C1 segment of cervical spinal cord (tissue), 14 donors: ENCODE data around the gene FADS2.
A peak's percentile ranks its signal among the peaks of the same experiment; 100 is the strongest.

Experiments
- DNase-seq, 14 donors: peaks; one replicate each; lab custom pipeline; 2025; lab: John Stamatoyannopoulos, UW

Gene FADS2

DNA sequence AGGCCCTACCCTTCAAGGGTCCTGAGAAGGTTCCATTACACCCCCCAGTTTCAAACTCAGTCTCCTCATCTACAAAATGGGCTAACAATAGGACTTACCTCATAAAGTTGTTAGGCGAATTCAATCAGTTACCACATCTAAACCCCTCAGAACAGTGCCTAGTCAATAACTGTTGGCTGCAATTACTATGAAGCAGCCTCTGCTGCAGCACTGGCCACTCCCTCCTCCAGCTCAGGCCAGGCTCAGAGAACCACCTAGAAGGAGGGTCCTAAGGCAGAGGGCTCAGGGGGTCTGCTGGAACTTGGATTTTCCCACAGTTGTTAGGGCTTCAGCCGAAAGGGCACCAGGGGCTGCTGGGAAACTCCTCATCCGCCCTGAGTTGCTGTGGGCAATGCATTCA, 58.5 kb downstream of the FADS2 start:
- no peak for DNase-seq

DNA sequence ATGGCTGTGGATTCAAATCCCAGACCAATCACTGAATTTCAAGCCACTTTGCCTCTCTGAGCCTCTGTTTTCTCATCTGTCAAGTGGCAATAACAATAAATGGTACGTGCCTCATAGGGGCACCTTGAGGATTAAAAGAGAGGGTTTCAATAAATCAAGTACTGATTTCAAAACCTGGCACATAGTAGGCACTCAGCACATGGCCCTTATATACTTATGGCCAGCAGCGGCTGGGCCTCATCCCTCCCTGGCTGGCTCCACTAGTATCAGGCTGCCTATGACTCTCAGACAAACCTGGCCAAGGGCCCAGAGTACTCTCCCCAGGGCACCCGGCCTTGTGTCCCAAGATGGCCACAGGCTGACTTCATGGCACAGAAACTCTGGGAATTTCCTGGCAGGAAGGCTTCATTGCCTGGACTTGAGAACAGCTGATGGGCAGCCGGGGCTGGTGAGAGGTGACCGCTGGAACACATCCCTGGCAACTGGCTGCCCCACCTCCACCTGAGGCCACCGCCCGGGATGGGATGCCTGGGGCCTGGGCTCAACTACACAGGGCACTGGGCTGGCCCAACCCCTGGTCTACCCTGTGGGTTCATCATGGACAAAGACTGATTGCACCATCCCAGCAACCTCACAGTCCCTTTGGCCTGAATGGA, 59.9 kb downstream of the FADS2 start:
- DNase-seq: peak in 6 of 14 donors; percentile 11 to 76 (median 25)

DNA sequence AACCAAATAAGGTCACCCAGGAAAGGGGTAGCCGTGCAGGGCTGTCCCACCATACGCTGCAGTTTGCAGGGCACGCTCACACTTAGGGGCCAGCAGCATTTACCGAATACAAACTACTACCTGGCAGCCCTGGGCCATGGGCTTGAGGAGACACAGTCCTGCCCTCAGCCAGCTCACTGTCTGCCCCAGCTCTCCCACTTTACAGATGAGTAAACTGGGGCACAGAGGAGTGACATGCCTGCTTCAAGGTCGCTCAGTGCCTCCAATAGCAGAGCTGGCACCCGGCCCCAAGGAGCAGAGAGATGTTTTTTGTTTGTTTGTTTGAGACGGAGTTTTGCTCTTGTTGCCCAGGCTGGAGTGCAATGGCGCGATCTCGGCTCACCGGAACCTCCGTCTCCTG, 60.5 kb downstream of the FADS2 start:
- no peak for DNase-seq

DNA sequence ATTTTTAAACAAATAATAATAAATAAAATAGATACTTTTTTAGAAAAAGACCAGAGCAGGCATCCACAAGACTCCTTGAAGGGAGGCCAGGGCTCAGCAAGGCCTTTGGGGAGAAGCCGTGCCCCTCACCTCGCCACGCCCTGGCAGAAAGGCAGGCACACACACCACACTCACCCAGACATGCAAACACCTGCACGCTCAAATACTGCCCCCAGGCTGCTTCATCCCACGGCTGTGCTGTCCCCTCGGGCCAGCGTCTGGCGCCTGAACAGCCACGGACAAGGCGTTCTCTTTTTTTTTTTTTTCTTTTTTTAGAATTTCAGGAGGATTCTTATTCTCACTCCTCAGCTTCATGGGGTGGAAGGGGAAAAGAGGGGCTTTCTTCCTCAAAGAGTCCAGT, 61.7 kb downstream of the FADS2 start:
- DNase-seq: no peak

DNA sequence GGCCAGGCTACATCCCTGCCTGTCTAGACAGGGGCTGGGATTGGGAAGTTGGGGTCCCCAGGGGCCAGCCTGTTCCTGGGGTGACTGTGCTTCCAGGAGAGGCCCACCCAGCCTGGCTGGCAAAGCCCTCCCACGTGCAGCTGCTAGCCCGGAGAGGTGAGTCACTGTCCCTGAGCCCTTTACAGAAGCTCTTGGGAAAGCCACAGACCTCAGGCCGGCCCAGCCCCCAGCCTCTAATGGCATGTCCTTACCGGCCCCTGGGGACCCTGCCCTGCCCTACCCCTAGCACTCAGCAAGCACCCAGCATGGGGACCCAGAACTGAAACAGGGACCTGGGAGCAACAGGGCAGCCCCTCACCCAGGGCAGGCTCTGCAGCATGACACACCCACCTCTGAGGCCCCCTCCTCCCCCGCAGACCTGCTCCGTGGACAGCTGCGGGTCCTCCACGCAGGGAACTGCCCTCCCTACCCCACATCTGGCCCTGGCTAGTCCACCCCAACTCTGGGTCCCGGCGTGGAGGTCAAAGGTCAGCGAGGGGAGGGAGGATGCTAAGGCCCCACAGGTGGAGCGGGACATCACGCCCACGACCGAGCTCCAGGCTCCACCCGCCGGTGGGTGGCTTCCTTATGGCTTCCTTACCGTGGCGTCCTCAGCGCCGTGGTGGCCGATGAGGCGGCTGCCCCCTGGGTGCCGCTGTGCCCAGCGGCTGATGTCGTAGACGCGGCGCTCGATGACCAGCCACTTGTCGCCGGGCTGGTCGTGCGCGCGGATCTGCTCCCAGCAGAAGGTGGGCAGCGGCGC, 62.6 kb downstream of the FADS2 start:
- peak in 2 of 14 donors; percentile 27 to 74 for DNase-seq

DNA sequence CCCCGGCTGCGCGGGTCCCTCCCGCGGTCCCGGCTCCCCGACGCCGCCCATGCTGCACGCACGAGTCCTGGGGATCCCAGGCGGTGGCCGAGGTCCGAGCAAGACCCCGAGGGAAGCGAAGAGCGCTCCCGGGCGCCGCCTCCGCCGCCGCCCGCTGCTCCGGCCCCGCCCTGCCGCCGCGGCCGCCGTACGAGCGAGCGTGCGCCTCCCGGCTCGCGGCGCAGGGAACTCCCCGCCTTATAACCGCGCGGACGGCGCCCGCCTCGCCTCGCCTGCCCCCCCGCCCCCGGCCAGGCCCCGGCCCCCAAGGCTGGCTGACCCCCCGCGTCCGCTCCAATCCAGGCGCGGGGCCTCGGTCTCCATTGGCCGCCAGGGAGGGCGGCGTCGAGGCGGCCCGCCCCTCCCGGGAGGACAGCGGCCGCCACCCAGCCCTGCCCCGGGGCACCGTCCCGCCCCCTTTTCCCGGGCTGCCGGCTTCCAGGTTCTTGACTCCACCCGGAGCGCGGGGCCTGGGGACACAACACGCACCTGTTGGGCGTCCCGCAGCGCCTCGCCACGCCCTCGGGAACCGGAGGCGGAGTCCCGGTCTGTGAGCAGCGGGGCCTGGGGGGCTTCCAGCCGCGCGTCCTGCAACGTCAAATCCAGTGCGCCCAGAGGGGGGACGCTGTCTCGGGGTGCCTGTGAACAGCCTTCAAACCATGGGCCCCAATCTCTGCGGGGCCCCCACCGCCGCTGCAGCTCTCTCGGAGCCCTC, 63.4 kb downstream of the FADS2 start, which contains the start of gene FADS3:
FADS3 (minus strand) TSS at position 215 of the 754 bp plus-strand sequence; CDS start at position 51, 164 bp downstream.
- peak in 13 of 14 donors; percentile 44 to 92 (median 78) for DNase-seq

DNA sequence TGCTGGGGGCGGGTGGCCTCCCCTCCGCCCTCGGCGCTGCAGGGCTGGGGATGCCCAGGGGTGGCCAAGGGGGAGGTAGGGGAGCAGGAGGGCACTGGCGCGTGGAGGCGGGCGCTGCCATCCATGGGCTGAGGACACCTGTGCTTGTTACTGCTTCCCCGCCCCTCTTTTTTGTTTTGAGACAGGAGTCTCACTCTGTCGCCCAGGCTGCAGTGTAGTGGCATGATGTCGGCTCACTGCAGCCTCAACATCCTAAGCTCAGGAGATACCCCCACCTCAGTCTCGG, 63.9 kb downstream of the FADS2 start:
- no peak for DNase-seq

DNA sequence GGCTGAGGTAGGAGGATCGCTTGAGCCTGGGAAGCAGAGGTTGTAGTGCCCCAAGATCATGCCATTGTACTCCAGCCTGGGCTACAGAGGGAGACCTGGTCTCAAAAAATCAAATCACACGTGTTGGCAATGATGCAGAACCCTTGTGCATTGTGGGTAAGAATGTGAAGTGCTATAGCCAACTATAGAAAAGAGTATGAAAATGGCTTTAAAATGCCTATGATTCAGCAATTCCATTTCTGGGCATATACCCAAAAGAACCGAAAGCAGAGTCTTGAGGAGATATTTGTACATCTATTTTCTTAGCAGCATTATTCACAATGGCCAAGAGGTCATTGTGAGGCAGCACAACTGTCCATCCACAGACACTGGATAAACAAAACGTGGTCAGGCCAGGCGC, 65.9 kb downstream of the FADS2 start:
- DNase-seq: no peak

DNA sequence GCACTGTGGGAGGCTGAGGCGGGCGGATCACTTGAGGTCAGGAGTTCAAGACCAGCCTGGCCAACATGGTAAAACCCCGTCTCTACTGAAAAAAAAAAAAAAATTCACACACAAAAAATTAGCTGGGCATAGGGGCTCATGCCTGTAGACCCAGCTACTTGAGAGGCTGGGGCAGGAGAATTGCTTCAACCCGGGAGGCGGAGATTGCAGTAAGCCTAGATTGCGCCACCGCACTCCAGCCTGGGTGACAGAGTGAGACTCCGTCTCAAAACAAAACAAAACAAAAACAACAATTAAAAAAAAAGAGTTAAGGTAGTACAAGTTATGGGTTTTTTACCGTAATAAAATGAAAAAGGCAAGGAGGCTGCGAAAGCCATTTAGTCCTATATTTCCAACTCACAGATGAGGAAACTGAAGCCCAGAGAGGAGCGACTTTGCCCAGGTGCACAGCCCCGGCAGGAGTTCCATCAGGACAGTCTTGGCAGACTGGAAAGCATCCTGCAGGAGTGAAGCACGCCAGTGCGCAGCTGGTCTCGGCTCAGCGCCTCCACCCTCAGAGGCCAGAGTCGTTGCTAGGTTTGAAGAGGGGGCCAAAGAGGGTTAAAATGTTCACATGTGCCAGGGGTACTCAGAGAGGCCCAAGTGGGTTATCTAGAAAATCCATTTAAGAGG, 67.1 kb downstream of the FADS2 start:
- DNase-seq: no peak

DNA sequence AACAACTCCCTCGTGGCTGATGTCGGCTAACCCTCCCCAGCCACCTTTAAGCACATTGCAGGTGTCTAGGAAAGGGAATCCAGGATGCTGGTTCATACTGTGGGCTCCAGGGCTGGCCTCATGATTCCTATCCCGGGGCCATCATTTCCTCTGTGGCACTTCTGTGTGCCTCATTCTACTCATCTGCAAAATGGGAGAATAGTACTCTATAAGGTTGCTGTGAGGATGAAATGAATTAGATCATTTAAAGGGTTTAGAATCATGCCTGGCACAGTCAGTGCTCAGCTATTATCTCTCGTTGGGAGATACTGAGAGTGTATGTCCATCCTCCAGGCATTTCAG, 67.6 kb downstream of the FADS2 start:
- DNase-seq: no peak

DNA sequence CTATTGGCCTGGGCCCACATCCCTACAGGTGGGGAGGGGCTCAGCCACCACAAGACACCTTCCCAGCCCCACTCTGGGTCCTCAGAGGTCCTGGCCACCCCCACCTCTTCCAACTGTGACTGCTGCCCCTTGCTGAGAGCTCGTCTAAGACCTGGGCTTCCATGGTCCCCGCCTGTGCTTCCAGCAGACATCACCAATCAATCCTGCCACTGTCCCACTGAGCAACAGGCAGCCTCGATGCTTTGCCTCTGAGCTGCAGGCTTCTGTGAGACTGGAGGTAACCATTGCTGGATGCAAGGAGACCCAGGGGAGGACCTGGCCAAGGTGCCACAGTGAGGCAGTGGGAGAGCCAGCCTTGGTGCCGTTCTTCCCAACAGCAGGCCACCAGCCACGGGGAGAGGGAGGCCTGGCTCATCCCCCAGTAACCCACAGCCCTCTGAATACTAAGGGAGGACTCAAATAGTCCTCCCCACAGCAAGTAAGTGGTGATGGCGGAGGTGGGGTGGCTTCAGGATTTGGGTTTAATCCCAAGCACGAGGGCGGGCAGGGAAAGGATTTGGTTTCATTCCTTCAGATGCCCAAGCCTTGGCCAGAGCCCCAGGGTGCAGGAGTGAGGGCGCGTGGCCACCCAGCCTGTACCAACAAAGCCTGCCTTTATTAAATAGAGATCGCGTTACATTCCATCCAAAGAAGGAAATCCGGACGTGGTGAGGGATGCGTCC, 68.7 kb downstream of the FADS2 start:
- no peak for DNase-seq

DNA sequence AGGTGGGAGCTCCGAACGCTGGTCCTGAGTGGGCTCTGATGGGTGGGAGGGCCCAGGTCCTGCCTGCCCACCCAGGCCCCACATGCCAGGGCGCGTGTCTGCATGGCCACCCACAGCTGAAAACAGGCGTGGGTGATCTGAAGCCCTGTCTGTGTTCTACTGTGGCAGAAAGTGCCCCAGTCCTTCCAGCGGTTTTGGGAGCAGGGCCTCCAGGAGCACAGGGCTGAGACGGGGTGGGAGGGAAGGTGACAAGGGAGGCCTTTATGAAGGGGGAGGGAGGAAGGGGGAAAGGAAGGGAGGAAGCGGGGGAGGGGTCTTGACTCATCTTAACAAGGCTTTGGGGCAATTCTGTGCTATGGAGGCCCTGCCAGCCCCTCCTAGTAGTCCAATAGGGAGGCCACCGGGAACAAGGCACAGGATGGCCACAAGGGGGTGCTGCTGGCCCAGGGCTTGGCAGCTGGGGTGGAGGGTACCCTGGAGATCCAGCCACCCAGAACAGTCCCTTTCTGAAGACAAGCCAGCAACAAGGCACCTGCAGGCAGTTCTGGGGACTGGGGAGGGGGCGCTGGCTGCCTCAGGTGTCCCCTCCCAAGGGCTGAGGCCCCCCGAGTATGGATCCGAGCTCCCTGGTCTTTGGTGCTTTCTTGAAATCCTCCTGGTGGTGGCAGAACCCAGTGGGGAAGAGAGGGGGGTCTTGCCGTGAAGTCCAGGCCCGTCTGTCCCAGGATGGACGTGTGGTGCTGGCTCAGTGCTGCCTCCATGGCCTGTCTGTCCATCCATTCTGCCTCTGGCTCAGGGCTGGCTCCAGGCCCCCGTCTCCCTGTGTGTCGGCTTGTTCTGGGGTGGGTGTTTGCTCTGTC, 69.5 kb downstream of the FADS2 start:
- peak in 12 of 14 donors; percentile 13 to 85 (median 60) for DNase-seq

DNA sequence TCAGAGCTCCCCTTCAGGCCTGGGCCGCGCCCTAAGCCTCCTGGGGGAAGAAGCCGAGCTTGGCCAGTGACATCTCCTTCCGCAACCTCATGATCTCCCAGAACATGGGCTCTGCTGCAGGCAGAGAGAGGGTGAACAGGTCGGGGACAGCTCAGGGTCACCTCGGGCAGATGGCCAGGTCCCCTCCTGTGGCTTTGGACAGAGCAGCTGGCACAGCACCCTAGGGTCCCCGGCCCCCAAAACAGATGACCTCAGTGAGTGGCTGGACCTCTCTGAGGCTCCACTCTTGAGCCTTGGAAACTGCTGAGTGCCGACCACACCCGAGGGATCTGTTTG, 70.1 kb downstream of the FADS2 start:
- no peak for DNase-seq

DNA sequence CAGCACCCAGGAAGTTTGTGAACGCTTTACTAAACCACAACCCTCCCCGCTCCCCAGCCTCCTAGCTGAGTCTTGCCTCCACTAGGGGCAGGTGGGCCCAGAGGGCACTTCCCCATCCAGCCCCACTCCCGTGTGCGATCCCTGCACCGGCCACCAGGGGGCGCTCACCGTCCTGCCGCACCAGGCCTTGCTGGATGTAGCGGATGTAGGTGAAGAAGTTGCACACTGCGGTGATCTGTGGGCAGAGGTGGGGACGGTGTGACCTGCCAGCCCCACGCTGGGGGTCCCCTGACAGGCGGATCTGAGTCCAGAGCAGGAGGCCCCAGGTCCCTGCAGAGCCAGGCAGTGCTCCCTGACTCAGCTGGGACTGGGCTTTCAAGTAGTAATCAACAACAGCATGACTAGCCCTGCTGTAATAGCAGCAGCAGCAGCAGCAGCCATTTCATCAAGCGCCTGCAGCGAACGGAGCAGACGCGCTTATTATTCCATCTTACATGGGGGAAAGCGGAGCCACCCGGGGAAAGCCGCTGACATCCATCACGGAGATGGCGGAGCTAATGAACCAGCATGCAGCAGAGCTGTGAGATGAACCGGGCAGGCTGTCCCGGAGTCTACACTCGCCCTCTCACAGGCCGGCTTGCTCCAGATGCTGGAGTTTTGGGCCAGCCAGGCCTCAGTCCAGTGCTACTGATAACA, 71.2 kb downstream of the FADS2 start:
- DNase-seq: peak in 13 of 14 donors; percentile 9 to 87 (median 67)

DNA sequence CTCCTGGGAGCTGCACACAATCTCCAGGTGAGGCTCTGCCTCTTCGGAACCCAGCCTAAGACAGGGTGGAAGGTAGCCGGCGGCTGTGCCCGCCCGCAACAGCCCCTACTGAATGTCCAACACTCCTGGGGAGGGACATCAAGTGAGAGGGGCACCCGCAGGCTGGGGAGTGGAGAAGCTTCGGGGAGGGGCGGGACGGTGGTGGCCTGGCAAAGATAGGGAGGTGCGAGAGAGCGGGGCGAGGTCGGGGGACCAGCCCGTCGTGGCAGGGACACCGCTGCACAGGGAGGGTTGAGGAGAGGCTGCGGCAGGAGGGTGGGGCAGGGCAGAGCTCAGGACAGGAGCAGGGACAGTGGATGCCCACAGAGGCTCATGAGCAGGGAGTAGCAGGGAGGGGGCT, 72.2 kb downstream of the FADS2 start:
- DNase-seq: no peak

DNA sequence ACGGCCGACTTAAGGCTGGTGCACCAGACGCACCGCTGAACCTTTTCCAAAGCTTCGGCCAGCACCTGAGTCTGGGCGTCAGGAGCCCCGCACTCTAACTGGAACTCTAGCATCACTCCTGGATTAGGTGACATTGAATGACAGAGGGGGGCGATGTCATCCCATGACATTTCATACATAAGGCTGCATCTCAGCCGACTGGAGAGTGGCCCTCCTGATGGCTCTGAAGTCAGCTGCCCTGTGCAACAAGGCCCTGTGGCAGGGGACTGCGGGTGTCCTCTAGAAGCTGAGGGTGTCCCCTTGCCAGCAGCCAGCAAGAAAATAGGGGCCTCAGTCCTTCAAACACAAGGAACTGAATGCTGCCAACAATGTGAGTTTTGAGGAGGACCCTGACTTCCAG, 73.3 kb downstream of the FADS2 start:
- no peak for DNase-seq

DNA sequence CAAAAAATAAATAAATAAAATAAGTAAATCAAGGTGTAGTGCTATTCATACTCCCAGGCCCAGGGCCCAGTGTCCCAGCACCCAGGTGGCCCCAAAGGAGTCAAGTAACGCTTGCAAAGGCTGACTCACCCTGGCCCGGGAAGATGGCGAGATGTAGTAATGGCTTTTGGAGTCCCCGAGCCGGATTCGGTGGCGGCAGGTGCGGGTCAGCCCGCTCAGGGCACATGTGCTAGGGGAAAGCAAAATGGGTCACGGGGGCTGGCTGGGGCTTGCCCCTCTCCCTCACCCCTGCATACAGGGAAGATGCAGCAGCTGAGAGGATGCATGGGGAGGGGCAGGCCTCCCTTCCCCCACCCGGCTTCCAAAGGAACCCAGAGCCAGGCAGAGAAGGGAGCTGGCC, 74.2 kb downstream of the FADS2 start:
- DNase-seq: no peak

DNA sequence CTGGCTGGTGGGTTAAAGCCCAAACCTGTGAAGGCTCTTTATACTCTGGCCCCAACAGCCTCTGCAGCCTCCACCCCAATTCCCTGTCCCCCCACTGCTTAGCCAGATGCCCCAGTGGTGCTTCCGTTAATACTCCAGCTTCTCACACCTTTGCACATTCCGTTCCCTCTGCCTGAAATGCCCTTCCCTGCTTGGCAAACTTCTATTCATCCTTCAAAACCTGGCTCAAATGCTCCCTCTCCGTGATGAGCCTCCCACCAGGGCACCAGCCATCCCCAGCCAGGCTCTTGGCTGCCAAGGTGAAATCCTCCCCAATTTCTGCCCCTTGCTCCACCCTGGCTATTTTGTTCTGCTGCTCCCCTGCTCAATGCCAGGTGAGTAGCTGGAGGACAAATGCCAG, 75.7 kb downstream of the FADS2 start:
- DNase-seq: no peak

DNA sequence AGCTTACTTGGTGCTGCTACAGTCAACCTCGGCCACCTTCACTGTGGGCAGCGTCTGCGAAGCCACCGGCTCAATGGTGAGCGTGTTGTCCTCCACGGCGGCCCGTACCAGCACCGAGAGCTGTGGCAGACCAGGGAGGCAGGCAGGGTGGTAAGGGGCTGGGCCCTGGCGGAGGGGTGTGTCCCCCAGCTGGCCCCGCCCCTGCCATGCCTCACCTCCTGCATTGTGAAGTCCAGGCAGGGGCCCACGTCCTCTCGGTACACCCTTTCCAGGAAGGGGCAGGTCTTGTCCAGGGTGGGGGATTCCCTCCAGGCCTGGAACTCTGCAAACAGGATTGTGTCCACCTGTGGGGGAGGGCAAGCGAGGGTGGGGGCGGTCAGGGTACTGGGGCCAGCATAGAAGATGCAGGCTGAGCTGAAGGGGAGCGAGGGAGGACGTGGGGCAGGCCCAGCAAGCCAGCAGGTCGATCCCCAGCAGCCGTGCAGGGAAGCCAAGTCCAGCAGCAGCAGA, 76.5 kb downstream of the FADS2 start:
- no peak for DNase-seq
